HCT116 (cell line): ENCODE measurements around the gene CD8A. TPM values are rescaled to one million over a fixed set of nuclear protein-coding genes. Genes with fewer than 3 reads are reported as not detected.

Source experiments
- ATAC-seq: fragments of 200-7000 bp; cut with Tn5 transposase; 2 replicates; pipeline ENCODE4 v1.9.1; 2020; ENCODE audit warnings: mild to moderate bottlenecking, moderate library complexity
- BruUV-seq: library from RNA; stranded (reverse); fragments of 400-500 nt; replicated peaks from 2 replicates; lab custom pipeline; 2021; lab: Mats Ljungman, UMichigan
- CTCF ChIA-PET: fragments of 300-600 bp; sonication (Branson Sonifier 250); formaldehyde crosslinking; loops from one replicate; lab custom pipeline; 2021; ENCODE audit warnings: antibody characterized with exemption; lab: Charles Lee
- POLR2A ChIA-PET: fragments of 300-600, 350-600 bp; sonication (Branson Sonifier 250); formaldehyde crosslinking; loops from one replicate; lab custom pipeline; 2021; ENCODE audit warnings: antibody characterized with exemption; lab: Charles Lee
- RAD21 ChIA-PET, 2 experiments: fragments of 300-600 bp; sonication (Branson Sonifier 250); formaldehyde crosslinking; loops; one replicate each; lab custom pipeline; 2023; ENCODE audit warnings: low total read pairs in 2 of 2; ENCODE audit not compliant: uncharacterized antibody in 2 of 2, unreplicated experiment in 2 of 2, low non-redundant PET in 1 of 2; lab: Charles Lee
- DNase-seq: peaks from one replicate; pipeline ENCODE4 v3.0.0-alpha.2; 2010; ENCODE audit warnings: low read depth, low spot score
- H2AFZ ChIP-seq: fragments of 200-600 bp; shearing (Covaris generic), sonication (generic); 2 replicates; pipeline ENCODE4 v1.6.1; 2017; ENCODE audit warnings: low read depth, mixed run types, mixed read lengths, antibody characterized with exemption, low read length; ENCODE audit not compliant: poor library complexity, severe bottlenecking
- H3K27ac ChIP-seq: 2 replicates; pipeline ENCODE4 v1.5.1; 2012; ENCODE audit warnings: low read depth, low read length
- H3K27me3 ChIP-seq: fragments of 200-600 bp; sonication (generic); 2 replicates; pipeline ENCODE4 v1.6.1; 2016; ENCODE audit warnings: mixed run types, low read length, mixed read lengths; ENCODE audit not compliant: insufficient read depth
- H3K36me3 ChIP-seq, 2 experiments: fragments of 200-500 bp in 1 of 2; fragments of 200-600 bp in 1 of 2; sonication (Bioruptor generic) in 1 of 2; sonication (generic) in 1 of 2; 2 replicates each; pipeline versions ENCODE4 v1.5.1 to v1.6.1; 2014 to 2016; ENCODE audit warnings: low read length in 2 of 2, inconsistent platforms in 1 of 2, mixed read lengths in 1 of 2, mixed run types in 1 of 2; ENCODE audit not compliant: insufficient read depth in 2 of 2, control insufficient read depth in 1 of 2
- H3K4me1 ChIP-seq, 2 experiments: fragments of 200-600 bp in 1 of 2; sonication (generic) in 1 of 2; 2 replicates each; pipeline versions ENCODE4 v1.5.1 to v1.6.1; 2012 to 2017; ENCODE audit warnings: low read length in 2 of 2, inconsistent platforms in 1 of 2, mild to moderate bottlenecking in 1 of 2, mixed read lengths in 1 of 2, mixed run types in 1 of 2, moderate library complexity in 1 of 2; ENCODE audit not compliant: insufficient read depth in 2 of 2, control insufficient read depth in 1 of 2
- H3K4me2 ChIP-seq: fragments of 200-600 bp; sonication (generic); 2 replicates; pipeline ENCODE4 v1.6.1; 2017; ENCODE audit warnings: mixed run types, low read length, mixed read lengths
- H3K4me3 ChIP-seq, 2 experiments: fragments of 200-600 bp in 1 of 2; sonication (generic) in 1 of 2; replicated peaks in 1 of 2; 2 replicates each; pipeline ENCODE4 v1.5.1; 2011 to 2016; ENCODE audit warnings: low read length in 2 of 2, control low read depth in 1 of 2, low read depth in 1 of 2, mild to moderate bottlenecking in 1 of 2, mixed read lengths in 1 of 2, mixed run types in 1 of 2
- H3K79me2 ChIP-seq: fragments of 200-600 bp; sonication (generic); 2 replicates; pipeline ENCODE4 v1.6.1; 2017; ENCODE audit warnings: mild to moderate bottlenecking, mixed run types, low read length, moderate library complexity, mixed read lengths; ENCODE audit not compliant: insufficient read depth
- H3K9ac ChIP-seq: fragments of 200-600 bp; sonication (generic); 2 replicates; pipeline ENCODE4 v1.6.1; 2016; ENCODE audit warnings: low read length, mixed read lengths
- H3K9me2 ChIP-seq: fragments of 200-600 bp; sonication (generic), shearing (Covaris generic); 2 replicates; pipeline ENCODE4 v1.6.1; 2017; ENCODE audit warnings: mixed run types, mild to moderate bottlenecking, moderate library complexity; ENCODE audit not compliant: insufficient read depth
- H3K9me3 ChIP-seq, 2 experiments: fragments of 200-500 bp in 1 of 2; fragments of 200-600 bp in 1 of 2; sonication (Bioruptor generic) in 1 of 2; sonication (generic) in 1 of 2; 2 replicates each; pipeline ENCODE4 v1.6.1; 2014 to 2017; ENCODE audit warnings: low read length in 2 of 2, mixed read lengths in 2 of 2, inconsistent platforms in 1 of 2, low read depth in 1 of 2, mild to moderate bottlenecking in 1 of 2, mixed run types in 1 of 2, moderate library complexity in 1 of 2; ENCODE audit not compliant: control insufficient read depth in 1 of 2, insufficient read depth in 1 of 2
- H4K20me1 ChIP-seq: fragments of 200-600 bp; sonication (generic), shearing (Covaris generic); 2 replicates; pipeline ENCODE4 v1.6.1; 2017; ENCODE audit warnings: mixed run types, mild to moderate bottlenecking, moderate library complexity; ENCODE audit not compliant: insufficient read depth
- CBX3 ChIP-seq: IDR thresholded peaks from 2 replicates; pipeline ENCODE4 v1.6.1; 2012; ENCODE audit warnings: low read depth
- CEBPB ChIP-seq: IDR thresholded peaks from 2 replicates; pipeline ENCODE4 v1.6.1; 2012; ENCODE audit warnings: low read depth
- EZH2phosphoT487 ChIP-seq: fragments of 200-600 bp; IDR thresholded peaks from 2 replicates; pipeline ENCODE4 v1.6.1; 2018; ENCODE audit warnings: antibody characterized with exemption, borderline replicate concordance
- FOSL1 ChIP-seq: IDR thresholded peaks from 2 replicates; pipeline ENCODE4 v1.6.1; 2012; ENCODE audit warnings: low read depth
- JUND ChIP-seq: IDR thresholded peaks from 2 replicates; pipeline ENCODE4 v1.6.1; 2012
- MAX ChIP-seq: IDR thresholded peaks from 2 replicates; pipeline ENCODE4 v1.6.1; 2012
- RAD21 ChIP-seq: IDR thresholded peaks from 2 replicates; pipeline ENCODE4 v1.6.1; 2012; ENCODE audit warnings: low read depth, mild to moderate bottlenecking
- SIN3A ChIP-seq: IDR thresholded peaks from 2 replicates; pipeline ENCODE4 v1.6.1; 2012; ENCODE audit warnings: low read depth
- SP1 ChIP-seq: IDR thresholded peaks from 2 replicates; pipeline ENCODE4 v1.6.1; 2012; ENCODE audit warnings: low read depth
- SRF ChIP-seq: IDR thresholded peaks from 2 replicates; pipeline ENCODE4 v1.6.1; 2012; ENCODE audit warnings: low read depth
- TCF7L2 ChIP-seq: IDR thresholded peaks from 2 replicates; pipeline ENCODE4 v1.7.0; 2011; ENCODE audit warnings: borderline replicate concordance, inconsistent platforms; ENCODE audit not compliant: insufficient read depth, insufficient read length; ENCODE audit errors: extremely low read depth
- YY1 ChIP-seq: IDR thresholded peaks from 2 replicates; pipeline ENCODE4 v1.6.1; 2011; ENCODE audit warnings: low read length, low read depth, moderate library complexity, mild to moderate bottlenecking; ENCODE audit not compliant: insufficient replicate concordance; ENCODE audit errors: extremely low read depth
- ZFX ChIP-seq: fragments of 450-650 bp; IDR thresholded peaks from 2 replicates; pipeline ENCODE4 v1.6.1; 2017
- ZNF274 ChIP-seq: fragments of 200-500 bp; sonication (Bioruptor generic); IDR thresholded peaks from 2 replicates; pipeline ENCODE4 v1.6.1; 2014; ENCODE audit warnings: mild to moderate bottlenecking, low read depth, low read length, inconsistent platforms
- intact Hi-C: fragments of 100-400 bp; cut with micrococcal nuclease; formaldehyde crosslinking; loops from 2 replicates; pipeline ENCODE4 v1.10.0; 2022
- total RNA-seq: library from RNA; stranded (reverse); gene quantifications from one replicate; pipeline ENCODE4 v1.2.1, GENCODE V29; 2021; ENCODE audit not compliant: unreplicated experiment
- TF ChIP-seq, protein P1 (sequence below): IDR thresholded peaks from 2 replicates; pipeline ENCODE4 v1.6.1; 2012
- TF ChIP-seq, protein P2 (sequence below): IDR thresholded peaks from 2 replicates; pipeline ENCODE4 v1.6.1; 2012; ENCODE audit warnings: low read depth
- TF ChIP-seq, protein P3 (sequence below), 3 experiments: fragments of 200-600 bp in 1 of 3; sonication (generic) in 1 of 3; IDR thresholded peaks in 2 of 3; conservative IDR thresholded peaks in 1 of 3; 2 replicates each; pipeline ENCODE4 v1.5.1; 2012 to 2017; ENCODE audit warnings: low read depth in 2 of 3, low read length in 2 of 3, antibody characterized with exemption in 1 of 3, borderline replicate concordance in 1 of 3, control low read depth in 1 of 3, mild to moderate bottlenecking in 1 of 3, mixed read lengths in 1 of 3, mixed run types in 1 of 3, moderate library complexity in 1 of 3; ENCODE audit not compliant: insufficient read depth in 1 of 3

The CD8A gene
- total RNA-seq, 1 experiment from 2014 or later = 0.76 TPM

- intact Hi-C loops = no loop called here
- H4K20me1 ChIP-seq = no peaks in the 10 kb centered on the region
- no peak overlapping the region for H3K4me2 ChIP-seq
- no peak overlapping the region for H2AFZ ChIP-seq
- ChIA-PET CTCF (no interaction called here), RAD21 (no interaction called here), POLR2A (no interaction called here)
- TF ChIP-seq SRF (no peak), MAX (no peak)
- no peak overlapping the region for H3K4me3 ChIP-seq
- peaks cover 0 to 2% of the 10 kb centered on the region in 2 experiments; a peak in 1 of 4 replicates for H3K36me3 ChIP-seq
- DNase-seq (no peak), ATAC-seq (no peak)
- H3K27me3 ChIP-seq = no peaks in the 10 kb centered on the region
- no peaks in the 10 kb centered on the region for H3K4me1 ChIP-seq
- no peaks in the 10 kb centered on the region for H3K9me3 ChIP-seq
- H3K9me2 ChIP-seq = no peaks in the 10 kb centered on the region
- no TSS peak for BruUV-seq
- H3K9ac ChIP-seq = no peak overlapping the region
- H3K79me2 ChIP-seq = no peaks in the 10 kb centered on the region
- H3K27ac ChIP-seq = no peak overlapping the region
Observed at GRCh38 chr2:86779971-86780370, 10.7 kb downstream of the CD8A start.

GRCh38 chr2:86778957-86779356 is 11.8 kb downstream of the CD8A start:
- Histone ChIP-seq H3K36me3 (peaks cover 2% of the 10 kb centered on the region in 2 experiments; a peak in 2 of 4 replicates), H3K79me2 (no peaks in the 10 kb centered on the region), H3K27me3 (no peaks in the 10 kb centered on the region), H4K20me1 (no peaks in the 10 kb centered on the region), H3K4me3 (no peak overlapping the region), H3K9me3 (no peaks in the 10 kb centered on the region), H3K27ac (no peak overlapping the region), H3K9me2 (no peaks in the 10 kb centered on the region), H2AFZ (no peak overlapping the region), H3K9ac (no peak overlapping the region), H3K4me2 (no peak overlapping the region), H3K4me1 (no peaks in the 10 kb centered on the region)
- RAD21 ChIA-PET = no interaction called here
- DNase-seq = no peak
- POLR2A ChIA-PET = no interaction called here
- no peak for ATAC-seq
- BruUV-seq = no TSS peak
- intact Hi-C loops = no loop called here
- CTCF ChIA-PET = no interaction called here
- TF ChIP-seq SIN3A (no peak), JUND (no peak), RAD21 (no peak), SP1 (no peak), ZNF274 (no peak), YY1 (no peak), CBX3 (no peak), TCF7L2 (no peak), FOSL1 (no peak), SRF (no peak), ZFX (no peak), CEBPB (no peak), EZH2phosphoT487 (no peak)
- TF ChIP-seq, protein P1, sequence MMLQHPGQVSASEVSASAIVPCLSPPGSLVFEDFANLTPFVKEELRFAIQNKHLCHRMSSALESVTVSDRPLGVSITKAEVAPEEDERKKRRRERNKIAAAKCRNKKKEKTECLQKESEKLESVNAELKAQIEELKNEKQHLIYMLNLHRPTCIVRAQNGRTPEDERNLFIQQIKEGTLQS = no peak
- TF ChIP-seq, protein P2, sequence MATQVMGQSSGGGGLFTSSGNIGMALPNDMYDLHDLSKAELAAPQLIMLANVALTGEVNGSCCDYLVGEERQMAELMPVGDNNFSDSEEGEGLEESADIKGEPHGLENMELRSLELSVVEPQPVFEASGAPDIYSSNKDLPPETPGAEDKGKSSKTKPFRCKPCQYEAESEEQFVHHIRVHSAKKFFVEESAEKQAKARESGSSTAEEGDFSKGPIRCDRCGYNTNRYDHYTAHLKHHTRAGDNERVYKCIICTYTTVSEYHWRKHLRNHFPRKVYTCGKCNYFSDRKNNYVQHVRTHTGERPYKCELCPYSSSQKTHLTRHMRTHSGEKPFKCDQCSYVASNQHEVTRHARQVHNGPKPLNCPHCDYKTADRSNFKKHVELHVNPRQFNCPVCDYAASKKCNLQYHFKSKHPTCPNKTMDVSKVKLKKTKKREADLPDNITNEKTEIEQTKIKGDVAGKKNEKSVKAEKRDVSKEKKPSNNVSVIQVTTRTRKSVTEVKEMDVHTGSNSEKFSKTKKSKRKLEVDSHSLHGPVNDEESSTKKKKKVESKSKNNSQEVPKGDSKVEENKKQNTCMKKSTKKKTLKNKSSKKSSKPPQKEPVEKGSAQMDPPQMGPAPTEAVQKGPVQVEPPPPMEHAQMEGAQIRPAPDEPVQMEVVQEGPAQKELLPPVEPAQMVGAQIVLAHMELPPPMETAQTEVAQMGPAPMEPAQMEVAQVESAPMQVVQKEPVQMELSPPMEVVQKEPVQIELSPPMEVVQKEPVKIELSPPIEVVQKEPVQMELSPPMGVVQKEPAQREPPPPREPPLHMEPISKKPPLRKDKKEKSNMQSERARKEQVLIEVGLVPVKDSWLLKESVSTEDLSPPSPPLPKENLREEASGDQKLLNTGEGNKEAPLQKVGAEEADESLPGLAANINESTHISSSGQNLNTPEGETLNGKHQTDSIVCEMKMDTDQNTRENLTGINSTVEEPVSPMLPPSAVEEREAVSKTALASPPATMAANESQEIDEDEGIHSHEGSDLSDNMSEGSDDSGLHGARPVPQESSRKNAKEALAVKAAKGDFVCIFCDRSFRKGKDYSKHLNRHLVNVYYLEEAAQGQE = no peak
- TF ChIP-seq, protein P3, sequence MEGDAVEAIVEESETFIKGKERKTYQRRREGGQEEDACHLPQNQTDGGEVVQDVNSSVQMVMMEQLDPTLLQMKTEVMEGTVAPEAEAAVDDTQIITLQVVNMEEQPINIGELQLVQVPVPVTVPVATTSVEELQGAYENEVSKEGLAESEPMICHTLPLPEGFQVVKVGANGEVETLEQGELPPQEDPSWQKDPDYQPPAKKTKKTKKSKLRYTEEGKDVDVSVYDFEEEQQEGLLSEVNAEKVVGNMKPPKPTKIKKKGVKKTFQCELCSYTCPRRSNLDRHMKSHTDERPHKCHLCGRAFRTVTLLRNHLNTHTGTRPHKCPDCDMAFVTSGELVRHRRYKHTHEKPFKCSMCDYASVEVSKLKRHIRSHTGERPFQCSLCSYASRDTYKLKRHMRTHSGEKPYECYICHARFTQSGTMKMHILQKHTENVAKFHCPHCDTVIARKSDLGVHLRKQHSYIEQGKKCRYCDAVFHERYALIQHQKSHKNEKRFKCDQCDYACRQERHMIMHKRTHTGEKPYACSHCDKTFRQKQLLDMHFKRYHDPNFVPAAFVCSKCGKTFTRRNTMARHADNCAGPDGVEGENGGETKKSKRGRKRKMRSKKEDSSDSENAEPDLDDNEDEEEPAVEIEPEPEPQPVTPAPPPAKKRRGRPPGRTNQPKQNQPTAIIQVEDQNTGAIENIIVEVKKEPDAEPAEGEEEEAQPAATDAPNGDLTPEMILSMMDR (IDR thresholded peaks at IDR 0.05 in 2 of 3, conservative IDR thresholded peaks at IDR 0.05 in 1 of 3; ENCODE audit: borderline replicate concordance in 1 of 3, insufficient read depth in 1 of 3, low read depth in 2 of 3, low read length in 2 of 3) = no peak
